Keratinocyte (primary cell): Measurements from ENCODE around the gene BSG. TPM values are rescaled to one million over a fixed set of nuclear protein-coding genes. Genes with fewer than 3 reads are reported as not detected.

Source experiments
- DNase-seq: peaks from one replicate; pipeline ENCODE4 v3.0.0-alpha.2; 2011; ENCODE audit warnings: low read depth, missing footprints, low spot score
- FAIRE-seq: peaks from 2 replicates; lab custom pipeline; 2011; peaks lifted over from hg19 to GRCh38; lab: Jason Lieb, UNC
- H2AFZ ChIP-seq: 2 replicates; pipeline ENCODE4 v1.6.0; 2012; ENCODE audit warnings: low read length, control low read depth, inconsistent platforms; ENCODE audit not compliant: control insufficient read depth
- H3K27ac ChIP-seq: 2 replicates; pipeline ENCODE4 v1.5.1; 2011; ENCODE audit warnings: low read length; ENCODE audit not compliant: control insufficient read depth, insufficient read depth
- H3K27me3 ChIP-seq: 3 replicates; pipeline ENCODE4 v1.6.0; 2011; ENCODE audit warnings: low read length; ENCODE audit not compliant: control insufficient read depth, insufficient read depth; ENCODE audit errors: extremely low read depth
- H3K36me3 ChIP-seq, 2 experiments: 2 replicates in 1 of 2; 3 replicates in 1 of 2; pipeline ENCODE4 v1.5.1; 2011; ENCODE audit warnings: low read length in 2 of 2, mild to moderate bottlenecking in 1 of 2; ENCODE audit not compliant: control insufficient read depth in 2 of 2, insufficient read depth in 2 of 2; ENCODE audit errors: extremely low read depth in 1 of 2
- H3K4me1 ChIP-seq: 3 replicates; pipeline ENCODE4 v1.5.1; 2011; ENCODE audit warnings: low read length; ENCODE audit not compliant: control insufficient read depth, insufficient read depth; ENCODE audit errors: extremely low read depth
- H3K4me2 ChIP-seq: 3 replicates; pipeline ENCODE4 v1.6.0; 2011; ENCODE audit warnings: low read depth, low read length; ENCODE audit not compliant: control insufficient read depth, insufficient read depth; ENCODE audit errors: extremely low read depth
- H3K4me3 ChIP-seq, 3 experiments: fragments of 200-600 bp in 1 of 3; sonication (generic) in 1 of 3; 2 replicates in 2 of 3; 3 replicates in 1 of 3; pipeline ENCODE4 v1.5.1; 2011 to 2016; ENCODE audit warnings: low read length in 3 of 3, mild to moderate bottlenecking in 3 of 3, control low read depth in 2 of 3, inconsistent platforms in 1 of 3, low read depth in 1 of 3, mixed read lengths in 1 of 3, mixed run types in 1 of 3, moderate library complexity in 1 of 3; ENCODE audit not compliant: control insufficient read depth in 2 of 3, insufficient read depth in 2 of 3; ENCODE audit errors: extremely low read depth in 1 of 3
- H3K79me2 ChIP-seq: 2 replicates; pipeline ENCODE4 v1.6.0; 2012; ENCODE audit warnings: low read length; ENCODE audit not compliant: control insufficient read depth, insufficient read depth
- H3K9ac ChIP-seq: 3 replicates; pipeline ENCODE4 v1.6.0; 2011; ENCODE audit warnings: low read length; ENCODE audit not compliant: control insufficient read depth, insufficient read depth; ENCODE audit errors: extremely low read depth
- H3K9me1 ChIP-seq: 3 replicates; pipeline ENCODE4 v1.6.0; 2011; ENCODE audit warnings: low read length; ENCODE audit not compliant: control insufficient read depth, insufficient read depth; ENCODE audit errors: extremely low read depth
- H3K9me3 ChIP-seq: 2 replicates; pipeline ENCODE4 v1.5.1; 2012; ENCODE audit warnings: low read depth, low read length; ENCODE audit not compliant: control insufficient read depth
- H4K20me1 ChIP-seq: 3 replicates; pipeline ENCODE4 v1.6.0; 2011; ENCODE audit warnings: low read length; ENCODE audit not compliant: control insufficient read depth, insufficient read depth; ENCODE audit errors: extremely low read depth
- EZH2 ChIP-seq: IDR thresholded peaks from one replicate; pipeline ENCODE4 v1.6.1; 2012; ENCODE audit warnings: inconsistent platforms, mild to moderate bottlenecking, low read length, moderate library complexity
- dilution Hi-C: fragments of 300-500 bp; cut with MboI; formaldehyde crosslinking; loops from one replicate; pipeline ENCODE4 v1.7.0; 2020; ENCODE audit warnings: low sequenced_read_pairs; ENCODE audit not compliant: extremely low pct_ligation_motif_present
- polyA plus RNA-seq, 5 experiments: library from polyadenylated mRNA; depleted of rRNA in 3 of 5; stranded (reverse) in 3 of 5; stranded (forward) in 1 of 5; unstranded in 1 of 5; fragments of >200 nt; gene quantifications; 1 replicate in 1 of 5; 2 replicates in 3 of 5; 3 replicates in 1 of 5; pipeline versions ENCODE4 v1.2.1 to v1.2.3, GENCODE V29; 2011 to 2012; ENCODE audit warnings: missing spikeins in 2 of 5, low read depth in 1 of 5, low replicate concordance in 1 of 5
- TF ChIP-seq, protein P1 (sequence below), 3 experiments: IDR thresholded peaks in 1 of 3; conservative IDR thresholded peaks in 1 of 3; optimal IDR thresholded peaks in 1 of 3; 2 replicates in 2 of 3; 3 replicates in 1 of 3; pipeline versions ENCODE3 to v1.5.1; 2011; ENCODE audit warnings: low read length in 3 of 3, mild to moderate bottlenecking in 3 of 3, moderate library complexity in 2 of 3, control low read depth in 1 of 3, inconsistent platforms in 1 of 3; ENCODE audit not compliant: insufficient read depth in 2 of 3; ENCODE audit errors: extremely low read depth in 1 of 3

Gene BSG
- polyA plus RNA-seq, 1 donor (not counting 4 experiments of a cell fraction or from before 2014, with no cell fraction given) = 388 TPM

DNA sequence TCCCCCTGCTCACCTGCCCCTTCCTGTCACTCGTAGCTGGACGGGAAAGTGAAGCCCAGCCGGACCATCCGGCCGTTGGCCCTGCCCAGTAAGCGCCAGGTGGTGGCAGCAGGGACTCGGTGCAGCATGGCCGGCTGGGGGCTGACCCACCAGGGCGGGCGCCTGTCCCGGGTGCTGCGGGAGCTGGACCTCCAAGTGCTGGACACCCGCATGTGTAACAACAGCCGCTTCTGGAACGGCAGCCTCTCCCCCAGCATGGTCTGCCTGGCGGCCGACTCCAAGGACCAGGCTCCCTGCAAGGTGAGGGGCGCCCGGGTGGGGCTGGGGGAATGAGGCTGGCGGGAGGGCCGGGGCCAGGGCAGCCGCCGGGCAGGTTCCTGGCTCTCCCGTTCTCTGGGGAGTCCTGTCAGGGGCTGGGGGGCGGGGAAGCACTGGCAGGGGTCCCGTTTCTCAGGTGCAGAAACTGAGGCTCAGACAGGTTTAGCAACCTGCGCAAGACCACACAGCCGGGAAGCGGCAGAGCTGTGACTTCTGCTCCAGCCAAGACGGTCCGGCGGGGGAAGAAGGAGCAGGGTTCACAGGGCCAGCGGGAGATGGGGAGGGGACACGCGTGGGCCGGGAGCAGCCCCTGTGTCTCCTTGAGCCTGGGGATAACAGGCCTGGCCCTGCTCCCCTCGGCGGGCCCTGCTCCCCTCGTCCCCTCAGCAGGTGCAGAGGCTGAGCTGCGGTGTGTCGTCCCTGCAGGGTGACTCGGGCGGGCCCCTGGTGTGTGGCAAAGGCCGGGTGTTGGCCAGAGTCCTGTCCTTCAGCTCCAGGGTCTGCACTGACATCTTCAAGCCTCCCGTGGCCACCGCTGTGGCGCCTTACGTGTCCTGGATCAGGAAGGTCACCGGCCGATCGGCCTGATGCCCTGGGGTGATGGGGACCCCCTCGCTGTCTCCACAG lies 23.2 kb upstream of the BSG start:
- no peaks in the 10 kb centered on the region for H4K20me1 ChIP-seq
- H3K79me2 ChIP-seq = no peaks in the 10 kb centered on the region
- no peak overlapping the region for H3K4me2 ChIP-seq
- H3K4me3 ChIP-seq = no peak overlapping the region
- no peaks in the 10 kb centered on the region for H3K36me3 ChIP-seq
- H3K4me1 ChIP-seq = no peaks in the 10 kb centered on the region
- TF ChIP-seq, protein P1, sequence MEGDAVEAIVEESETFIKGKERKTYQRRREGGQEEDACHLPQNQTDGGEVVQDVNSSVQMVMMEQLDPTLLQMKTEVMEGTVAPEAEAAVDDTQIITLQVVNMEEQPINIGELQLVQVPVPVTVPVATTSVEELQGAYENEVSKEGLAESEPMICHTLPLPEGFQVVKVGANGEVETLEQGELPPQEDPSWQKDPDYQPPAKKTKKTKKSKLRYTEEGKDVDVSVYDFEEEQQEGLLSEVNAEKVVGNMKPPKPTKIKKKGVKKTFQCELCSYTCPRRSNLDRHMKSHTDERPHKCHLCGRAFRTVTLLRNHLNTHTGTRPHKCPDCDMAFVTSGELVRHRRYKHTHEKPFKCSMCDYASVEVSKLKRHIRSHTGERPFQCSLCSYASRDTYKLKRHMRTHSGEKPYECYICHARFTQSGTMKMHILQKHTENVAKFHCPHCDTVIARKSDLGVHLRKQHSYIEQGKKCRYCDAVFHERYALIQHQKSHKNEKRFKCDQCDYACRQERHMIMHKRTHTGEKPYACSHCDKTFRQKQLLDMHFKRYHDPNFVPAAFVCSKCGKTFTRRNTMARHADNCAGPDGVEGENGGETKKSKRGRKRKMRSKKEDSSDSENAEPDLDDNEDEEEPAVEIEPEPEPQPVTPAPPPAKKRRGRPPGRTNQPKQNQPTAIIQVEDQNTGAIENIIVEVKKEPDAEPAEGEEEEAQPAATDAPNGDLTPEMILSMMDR (optimal IDR thresholded peaks at IDR 0.05 in 1 of 3, IDR thresholded peaks at IDR 0.05 in 1 of 3, conservative IDR thresholded peaks at IDR 0.05 in 1 of 3; ENCODE audit: extremely low read depth in 1 of 3, insufficient read depth in 2 of 3, low read length in 3 of 3) = no peak
- FAIRE-seq = no peak
- dilution Hi-C loops = no loop called here
- H3K27ac ChIP-seq = no peak overlapping the region
- no peak overlapping the region for H3K9ac ChIP-seq
- DNase-seq = no peak
- no peaks in the 10 kb centered on the region for H3K9me1 ChIP-seq
- H2AFZ ChIP-seq = no peak overlapping the region
- H3K27me3 ChIP-seq = no peaks in the 10 kb centered on the region
- H3K9me3 ChIP-seq = no peaks in the 10 kb centered on the region

DNA sequence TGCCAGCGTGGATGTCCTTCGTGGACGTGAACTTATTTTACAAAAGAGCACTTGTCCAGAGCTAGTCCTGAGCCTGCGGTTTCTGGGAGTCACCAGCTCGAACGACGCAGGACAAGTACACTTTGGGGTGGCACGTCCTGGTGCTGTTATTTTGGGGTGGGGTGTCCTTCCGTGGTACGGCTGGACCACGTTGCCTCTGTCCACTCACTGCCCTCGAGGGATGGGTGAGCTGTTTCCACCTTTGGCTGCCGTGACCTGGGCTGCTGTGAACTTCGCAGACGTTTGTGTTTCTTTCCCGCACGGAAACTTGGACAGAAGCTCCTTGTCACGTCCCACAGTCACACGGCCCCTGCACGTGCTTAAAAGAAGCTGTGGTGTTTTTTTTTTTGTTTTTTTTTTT lies 17.6 kb upstream of the BSG start:
- dilution Hi-C loops = no loop called here

More for the DNA sequence above, 17.6 kb upstream of the BSG start:
- H3K4me3 ChIP-seq = no peak overlapping the region
- DNase-seq = no peak
- no peaks in the 10 kb centered on the region for H4K20me1 ChIP-seq
- H3K27me3 ChIP-seq = peaks cover 3% of the 10 kb centered on the region
- no peaks in the 10 kb centered on the region for H3K79me2 ChIP-seq
- no peak overlapping the region for H3K9ac ChIP-seq
- no peaks in the 10 kb centered on the region for H3K9me1 ChIP-seq
- no peak overlapping the region for H3K4me2 ChIP-seq
- no peak overlapping the region for H3K27ac ChIP-seq
- TF ChIP-seq, protein P1 (optimal IDR thresholded peaks at IDR 0.05 in 1 of 3, IDR thresholded peaks at IDR 0.05 in 1 of 3, conservative IDR thresholded peaks at IDR 0.05 in 1 of 3; ENCODE audit: extremely low read depth in 1 of 3, insufficient read depth in 2 of 3, low read length in 3 of 3) = no peak
- no peak for TF ChIP-seq EZH2
- FAIRE-seq = no peak
- no peak overlapping the region for H2AFZ ChIP-seq
- H3K4me1 ChIP-seq = no peaks in the 10 kb centered on the region
- H3K9me3 ChIP-seq = no peaks in the 10 kb centered on the region
- no peaks in the 10 kb centered on the region for H3K36me3 ChIP-seq
